HG03439 (cell line): ENCODE data around the gene ZKSCAN5.
A peak's percentile ranks its signal among the peaks of the same experiment; 100 is the strongest.
"Not testable (repeated sequence)": the region's sequence is repeated elsewhere in the genome, so short reads cannot be mapped to it uniquely, and the experiment has no call there.

Source experiments
- ATAC-seq: cut with Tn5 transposase; IDR thresholded peaks from one replicate; pipeline ENCODE4 v1.9.1; 2021; ENCODE audit warnings: mild to moderate bottlenecking, moderate library complexity; ENCODE audit not compliant: unreplicated experiment

Gene ZKSCAN5

GRCh38 chr7:99551767-99552463 lies 47.5 kb downstream of the ZKSCAN5 start, which contains the start of gene FAM200A:
Gene FAM200A (minus strand): TSS chr7:99552114. CDS start chr7:99548407, 3,707 bp downstream.
- peak; percentile 87 for ATAC-seq

GRCh38 chr7:99553039-99553438 lies 48.6 kb downstream of the ZKSCAN5 start:
- no peak for ATAC-seq

- no peak for ATAC-seq
Measured at GRCh38 chr7:99554939-99555338, 50.5 kb downstream of the ZKSCAN5 start.

GRCh38 chr7:99557196-99557607 lies 52.7 kb downstream of the ZKSCAN5 start:
- ATAC-seq, result no peak

- no peak for ATAC-seq
Measured at GRCh38 chr7:99557940-99558305, 53.5 kb downstream of the ZKSCAN5 start.

GRCh38 chr7:99558306-99559174 lies 54.1 kb downstream of the ZKSCAN5 start, which contains the start of gene ZNF655:
Gene ZNF655 (plus strand): TSS chr7:99558642. CDS start chr7:99560560, 1,918 bp downstream.
- ATAC-seq, result peak; percentile 79

GRCh38 chr7:99559175-99559915 lies 54.9 kb downstream of the ZKSCAN5 start:
- no peak for ATAC-seq

GRCh38 chr7:99560834-99561736 lies 56.6 kb downstream of the ZKSCAN5 start:
- no peak for ATAC-seq

- no peak for ATAC-seq
Measured at GRCh38 chr7:99561737-99562051, 57.2 kb downstream of the ZKSCAN5 start.

- no peak for ATAC-seq
Measured at GRCh38 chr7:99562114-99562784, 57.8 kb downstream of the ZKSCAN5 start.

- ATAC-seq, result no peak
Measured at GRCh38 chr7:99562832-99563231, 58.4 kb downstream of the ZKSCAN5 start.

GRCh38 chr7:99563650-99564049 lies 59.2 kb downstream of the ZKSCAN5 start:
- ATAC-seq, result no peak

GRCh38 chr7:99568770-99569169 lies 64.3 kb downstream of the ZKSCAN5 start:
- ATAC-seq, result not testable (repeated sequence)

- ATAC-seq, result no peak
Measured at GRCh38 chr7:99571768-99572167, 67.3 kb downstream of the ZKSCAN5 start.

- ATAC-seq, result no peak
Measured at GRCh38 chr7:99573257-99573656, 68.8 kb downstream of the ZKSCAN5 start.

GRCh38 chr7:99576251-99576650 lies 71.8 kb downstream of the ZKSCAN5 start:
- ATAC-seq, result no peak

- ATAC-seq, result no peak
Measured at GRCh38 chr7:99579281-99579955, 75.0 kb downstream of the ZKSCAN5 start.

GRCh38 chr7:99579956-99580777 lies 75.7 kb downstream of the ZKSCAN5 start:
- ATAC-seq, result no peak
